Breast epithelium (tissue), 4 donors: ENCODE results near the gene ANGPT4. TPM values are rescaled to one million over a fixed set of nuclear protein-coding genes. Genes with fewer than 3 reads are reported as not detected.

ENCODE experiments used
- DNase-seq, 2 donors: peaks; one replicate each; pipeline ENCODE4 v3.0.0-alpha.2; 2019; ENCODE audit warnings: low spot score in 2 of 2
- H3K27ac ChIP-seq, 2 donors: fragments of 200-600 bp; sonication (generic) in 1 of 2; one replicate each; pipeline ENCODE4 v1.5.1; 2016 to 2019; ENCODE audit warnings: mild to moderate bottlenecking in 1 of 2
- H3K27me3 ChIP-seq, 2 donors: fragments of 200-600 bp; sonication (generic) in 1 of 2; one replicate each; pipeline versions ENCODE4 v1.5.1 to v1.6.0; 2017 to 2019; ENCODE audit warnings: control low read depth in 1 of 2, mild to moderate bottlenecking in 1 of 2
- H3K36me3 ChIP-seq: fragments of 200-600 bp; one replicate; pipeline ENCODE4 v1.5.1; 2019
- H3K4me1 ChIP-seq, 2 donors: fragments of 200-600 bp; sonication (generic); one replicate each; pipeline ENCODE4 v1.5.1; 2016 to 2019; ENCODE audit warnings: control low read depth in 1 of 2
- H3K4me3 ChIP-seq, 3 donors: fragments of 200-600 bp; sonication (generic); 1 replicate in 2 of 3; 2 replicates in 1 of 3; pipeline ENCODE4 v1.5.1; 2016 to 2019; ENCODE audit warnings: mild to moderate bottlenecking in 3 of 3, moderate library complexity in 2 of 3
- H3K9me3 ChIP-seq, 2 donors: fragments of 200-600 bp; sonication (generic) in 1 of 2; one replicate each; pipeline ENCODE4 v1.5.1; 2016 to 2019; ENCODE audit warnings: control low read depth in 1 of 2
- CTCF ChIP-seq, 3 donors: fragments of 450-650 bp; IDR thresholded peaks; one replicate each; pipeline ENCODE4 v1.5.1; 2016 to 2017; ENCODE audit warnings: antibody characterized with exemption in 3 of 3, mild to moderate bottlenecking in 3 of 3, moderate library complexity in 3 of 3
- POLR2A ChIP-seq: fragments of 450-650 bp; IDR thresholded peaks from one replicate; pipeline ENCODE4 v1.6.1; 2016; ENCODE audit warnings: antibody characterized with exemption, mild to moderate bottlenecking, moderate library complexity
- POLR2AphosphoS5 ChIP-seq, 3 donors: sonication (generic); formaldehyde crosslinking; IDR thresholded peaks; one replicate each; pipeline ENCODE4 v1.6.1; 2017; ENCODE audit warnings: antibody characterized with exemption in 3 of 3
- intact Hi-C: fragments of 100-400 bp; cut with DNase I; formaldehyde crosslinking; loops from one replicate; pipeline ENCODE4 v1.15.1; 2023; ENCODE audit warnings: low total_unique reads
- total RNA-seq, 3 donors: library from RNA; depleted of rRNA; stranded (reverse); fragments of >200 nt; gene quantifications; one replicate each; pipeline ENCODE4 v1.1.0, GENCODE V29; 2016

The ANGPT4 gene
- total RNA-seq, 3 donors from 2014 or later = 0.66 to 18.4 (median 1.0) TPM

DNA sequence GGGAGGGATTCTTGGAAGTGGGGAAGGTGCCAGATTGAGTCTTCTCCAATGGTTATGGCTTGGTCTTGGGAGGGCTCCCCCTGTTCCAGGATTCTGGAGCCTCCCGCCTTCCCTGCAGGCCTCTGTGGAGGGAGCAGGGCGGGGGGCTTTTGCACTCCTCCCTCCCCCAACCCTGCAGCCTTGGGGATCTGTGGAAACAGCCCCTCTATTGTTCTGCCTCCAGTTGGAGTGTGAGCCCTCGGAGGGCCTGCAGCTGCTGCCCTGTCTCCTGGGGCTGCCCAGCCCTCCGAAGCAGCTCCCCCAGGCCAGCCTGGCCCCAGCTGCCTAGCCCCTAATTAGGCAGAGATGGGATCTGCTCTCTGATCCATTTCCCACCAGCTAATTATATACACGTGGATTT lies 67.9 kb downstream of the ANGPT4 start:
- H3K4me3 ChIP-seq = no peak overlapping the region
- TF ChIP-seq POLR2A (no peak), POLR2AphosphoS5 (IDR thresholded peaks at IDR 0.05) (no peak), CTCF (IDR thresholded peaks at IDR 0.05) (no peak)

DNA sequence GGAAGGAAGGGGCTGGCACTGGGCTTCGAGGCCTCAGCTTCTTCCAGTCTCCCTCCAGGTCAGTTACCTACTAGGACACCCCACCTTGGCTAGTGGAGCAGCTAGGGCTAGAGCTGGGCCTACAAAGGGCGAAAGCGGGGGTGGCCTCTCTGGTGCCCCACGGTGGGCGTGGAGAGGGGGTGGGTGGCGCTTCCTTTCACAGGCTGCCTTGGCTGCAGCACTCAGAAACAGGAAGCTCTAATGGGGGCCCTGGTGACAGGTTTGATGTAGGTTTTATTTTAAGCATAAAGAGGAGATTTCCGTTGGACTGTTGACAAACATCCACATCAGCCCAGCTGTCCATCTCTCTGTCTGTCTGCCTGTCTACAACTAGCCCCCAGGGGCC lies 69.2 kb downstream of the ANGPT4 start:
- TF ChIP-seq POLR2AphosphoS5 (IDR thresholded peaks at IDR 0.05) = no peak
- no peak for TF ChIP-seq POLR2A
- no peak for TF ChIP-seq CTCF (IDR thresholded peaks at IDR 0.05)
- intact Hi-C loops = no loop called here
- H3K36me3 ChIP-seq = no peaks in the 10 kb centered on the region
- no peak for DNase-seq
- H3K9me3 ChIP-seq = no peaks in the 10 kb centered on the region
- no peak overlapping the region for H3K4me3 ChIP-seq
- H3K4me1 ChIP-seq = peaks cover 4 to 7% of the 10 kb centered on the region in 2 donors
- peak overlapping the region in 1 of 2 donors; percentile 3 for H3K27ac ChIP-seq
- H3K27me3 ChIP-seq = no peaks in the 10 kb centered on the region

More for the DNA sequence above, 67.9 kb downstream of the ANGPT4 start:
- H3K4me1 ChIP-seq = peaks cover 4 to 7% of the 10 kb centered on the region in 2 donors
- no peak for DNase-seq
- no peaks in the 10 kb centered on the region for H3K36me3 ChIP-seq
- H3K27ac ChIP-seq = no peak overlapping the region
- intact Hi-C loops = no loop called here
- no peaks in the 10 kb centered on the region for H3K9me3 ChIP-seq
- no peaks in the 10 kb centered on the region for H3K27me3 ChIP-seq

- Histone ChIP-seq H3K9me3 (no peaks in the 10 kb centered on the region), H3K27ac (peak overlapping the region in 1 of 2 donors; percentile 3), H3K27me3 (no peaks in the 10 kb centered on the region), H3K4me1 (peaks cover 4 to 7% of the 10 kb centered on the region in 2 donors), H3K4me3 (peak overlapping the region in 1 of 3 donors; percentile 45), H3K36me3 (no peaks in the 10 kb centered on the region)
- no peak for DNase-seq
- intact Hi-C loops = no loop called here
- TF ChIP-seq POLR2AphosphoS5 (IDR thresholded peaks at IDR 0.05) = no peak
- TF ChIP-seq CTCF (IDR thresholded peaks at IDR 0.05) = no peak
- TF ChIP-seq POLR2A = no peak
Measured at GRCh38 chr20:845941-846893, 69.9 kb downstream of the ANGPT4 start.

GRCh38 chr20:845226-845868 lies 70.8 kb downstream of the ANGPT4 start:
- Histone ChIP-seq H3K27me3 (no peaks in the 10 kb centered on the region), H3K36me3 (no peaks in the 10 kb centered on the region), H3K27ac (peak overlapping the region in 1 of 2 donors; percentile 30), H3K9me3 (no peaks in the 10 kb centered on the region), H3K4me3 (peak overlapping the region; percentile 27 to 60 (median 45)), H3K4me1 (peaks cover 4 to 7% of the 10 kb centered on the region in 2 donors)
- no peak for TF ChIP-seq POLR2A
- no peak for DNase-seq
- intact Hi-C loops = no loop called here

GRCh38 chr20:844473-845225 lies 71.5 kb downstream of the ANGPT4 start:
- no peaks in the 10 kb centered on the region for H3K9me3 ChIP-seq
- DNase-seq = peak; percentile 92
- no peaks in the 10 kb centered on the region for H3K36me3 ChIP-seq
- peak overlapping the region; percentile 30 to 87 for H3K27ac ChIP-seq
- H3K4me1 ChIP-seq = peaks cover 4 to 7% of the 10 kb centered on the region in 2 donors
- no peaks in the 10 kb centered on the region for H3K27me3 ChIP-seq
- TF ChIP-seq CTCF (IDR thresholded peaks at IDR 0.05) = no peak
- TF ChIP-seq POLR2A = no peak
- no peak for TF ChIP-seq POLR2AphosphoS5 (IDR thresholded peaks at IDR 0.05)
- intact Hi-C loops = no loop called here
- peak overlapping the region; percentile 27 to 60 (median 45) for H3K4me3 ChIP-seq
